Fibroblast of the conjunctiva (primary cell): ENCODE measurements around the gene EIF3I.

Experiments
- DNase-seq: peaks from one replicate; pipeline ENCODE4 v3.0.0-alpha.2; 2010; ENCODE audit warnings: low read depth

The EIF3I gene

DNA sequence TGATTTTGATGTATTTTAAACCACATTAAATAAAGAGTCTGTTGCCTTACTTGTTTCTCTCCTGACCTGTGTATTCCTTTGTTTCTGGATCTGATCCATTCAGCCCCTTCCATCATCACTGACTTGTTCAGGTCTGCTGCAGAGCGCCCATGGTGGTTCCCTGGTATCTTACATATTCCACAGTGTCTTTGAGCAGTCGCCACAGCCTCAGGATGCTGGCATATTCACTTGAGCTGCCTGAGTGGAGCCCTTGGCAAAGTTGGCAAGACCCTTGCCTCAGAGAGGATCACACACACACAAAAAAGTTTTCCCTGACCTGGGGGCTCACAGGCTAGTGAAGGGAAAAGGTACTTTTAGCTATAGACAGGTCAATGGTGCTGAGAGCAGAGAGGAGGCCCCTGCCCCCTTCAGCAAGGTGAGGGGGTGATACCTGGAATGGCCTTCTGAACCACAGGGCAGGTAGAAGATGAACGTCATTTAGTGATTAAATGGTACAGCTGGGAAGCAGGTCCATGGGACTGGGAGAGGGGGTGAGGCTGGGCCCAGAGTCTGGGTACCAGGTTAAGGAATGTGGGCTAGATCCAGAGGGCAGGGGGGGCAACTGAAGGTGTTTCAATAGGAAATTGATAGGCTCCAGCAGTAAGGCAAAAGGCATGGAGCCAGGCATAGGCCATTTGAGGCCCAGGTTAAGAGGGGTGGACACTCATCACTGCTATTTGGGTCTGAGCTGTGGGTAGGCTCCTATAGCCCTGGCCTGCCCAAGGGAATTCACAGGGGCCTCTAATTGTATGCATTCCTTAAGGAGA lies 23.8 kb upstream of the EIF3I start:
- DNase-seq = no peak

DNA sequence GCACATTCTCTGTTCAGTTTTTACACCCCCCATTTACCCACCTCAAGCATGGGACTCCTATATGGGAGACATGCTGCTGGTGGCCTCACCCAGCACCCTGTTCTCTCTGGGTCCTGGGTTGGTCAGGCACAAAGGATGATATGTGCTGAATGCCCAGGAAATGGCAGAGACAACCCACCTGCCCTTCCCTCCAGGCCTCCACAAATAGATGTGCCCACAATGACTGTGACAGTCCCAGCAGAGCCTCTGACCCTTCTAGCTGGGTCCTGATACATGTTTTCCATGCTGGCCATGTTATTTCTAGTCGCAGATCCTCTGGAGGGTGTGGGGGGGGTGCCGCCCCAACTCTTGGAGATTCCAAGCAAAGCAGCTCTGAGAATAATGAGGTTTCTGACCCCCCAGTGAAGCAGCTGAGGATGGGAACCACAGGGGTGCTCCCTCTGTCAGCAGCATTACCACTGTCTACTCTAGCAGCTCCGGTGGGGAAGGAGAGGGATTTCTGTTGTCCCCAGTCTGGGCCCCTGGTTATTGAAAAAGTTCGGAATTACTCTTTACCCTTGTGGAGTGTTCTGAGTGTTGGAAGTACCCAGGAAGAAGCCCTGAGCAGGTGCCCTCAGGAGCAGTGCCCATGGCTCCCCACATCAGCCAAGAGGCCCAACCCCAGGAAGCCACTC lies 23.0 kb upstream of the EIF3I start:
- DNase-seq = no peak

DNA sequence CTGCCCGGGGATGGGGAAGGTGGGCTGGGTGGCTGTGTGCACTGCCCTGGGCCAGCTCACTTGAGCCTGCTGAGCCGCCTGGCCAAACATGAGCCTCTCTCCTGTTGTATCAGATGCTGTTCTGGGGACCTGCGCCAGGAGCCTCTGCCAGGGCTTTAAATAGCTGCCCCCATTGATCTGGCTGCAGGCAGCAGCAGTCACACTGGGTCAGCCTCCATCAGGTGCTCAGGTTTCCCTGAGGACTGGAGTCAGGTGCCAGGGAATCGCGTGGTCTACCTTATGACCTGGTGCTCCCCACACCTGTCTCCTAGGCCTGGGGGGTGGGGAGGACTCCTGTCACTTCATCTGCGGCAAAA lies 22.5 kb upstream of the EIF3I start:
- DNase-seq = no peak

DNA sequence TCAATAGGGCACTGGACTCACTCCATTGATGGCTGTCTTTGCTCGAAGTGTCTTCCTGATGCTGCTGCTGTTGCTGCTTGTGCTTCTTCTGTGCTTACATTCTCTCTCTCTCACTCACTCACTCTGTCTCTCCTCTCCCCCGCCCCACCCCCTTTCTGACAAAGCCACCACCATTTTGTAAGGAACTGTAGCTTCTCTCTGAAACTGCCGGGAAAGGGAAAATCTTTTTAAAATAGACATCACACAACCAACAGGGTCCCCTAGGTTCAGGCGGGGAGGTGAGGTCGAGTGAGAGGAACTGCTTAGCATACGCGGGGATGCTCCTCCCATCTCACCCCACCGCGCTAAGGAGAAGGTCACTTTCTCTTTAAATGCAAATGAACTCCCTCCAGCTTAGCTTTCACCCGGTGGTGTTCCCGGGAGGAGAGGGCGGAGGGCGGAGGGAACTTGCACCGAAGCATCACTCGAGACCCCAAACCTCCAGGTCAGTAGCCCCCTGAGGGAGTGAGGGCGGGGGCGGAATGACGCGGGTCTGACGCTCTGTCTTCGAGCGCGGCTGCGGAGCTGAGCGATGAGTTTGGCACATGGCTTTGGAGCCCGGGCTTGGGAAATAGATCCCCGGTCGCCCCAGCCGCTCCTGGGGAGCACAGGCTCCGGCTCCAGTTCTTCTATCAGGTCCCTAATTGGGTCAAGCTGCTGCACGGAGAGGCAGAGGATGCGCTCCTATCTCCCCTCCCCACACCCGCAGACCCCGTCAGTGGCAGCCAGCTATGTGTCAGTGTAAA lies 21.8 kb upstream of the EIF3I start, which contains the start of gene CCDC28B:
TSS of gene CCDC28B (plus strand) at position 370 of the 785 bp plus-strand sequence. CDS start 1,341 bp downstream, outside the sequence.
- no peak for DNase-seq

DNA sequence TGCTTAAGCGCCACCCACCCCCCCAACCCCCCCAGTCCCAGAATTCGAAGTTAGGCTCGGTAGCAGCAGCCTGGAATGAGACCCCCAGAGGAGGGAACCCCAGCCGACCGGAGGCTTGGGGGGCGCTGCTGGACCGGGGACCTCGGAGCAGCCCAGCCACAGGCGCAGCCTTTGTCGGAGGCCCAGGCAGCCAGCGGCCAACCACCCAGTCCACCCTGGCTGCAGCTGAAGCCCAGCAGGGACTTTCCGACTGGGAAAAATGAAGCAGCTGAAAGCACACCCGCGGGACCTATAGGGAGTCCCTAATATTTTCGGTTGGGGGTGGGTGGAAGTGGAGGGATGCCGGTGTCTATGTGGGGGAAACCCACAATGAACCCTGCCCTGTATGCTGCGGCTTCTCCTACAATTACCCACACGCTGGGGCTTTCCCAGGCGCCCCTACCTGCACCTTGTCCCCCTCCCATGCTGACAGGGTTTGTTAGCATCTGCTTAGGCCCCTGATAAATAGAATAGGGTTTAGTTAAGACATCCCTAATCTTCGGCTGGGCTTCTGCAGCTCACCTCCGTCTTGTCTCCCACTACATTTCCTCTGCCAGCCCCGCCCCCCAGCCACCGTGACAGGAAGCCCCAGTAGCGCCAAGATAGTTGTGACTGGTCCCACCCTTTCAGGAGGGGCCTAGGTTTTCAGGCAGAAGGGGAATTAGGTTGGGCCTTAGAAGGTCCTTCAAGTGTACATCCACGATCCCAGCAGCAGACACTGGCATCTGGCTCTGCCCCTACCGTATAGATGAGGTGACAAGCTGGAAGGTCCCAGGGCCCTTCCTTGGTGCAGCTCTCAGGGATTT lies 21.0 kb upstream of the EIF3I start:
- DNase-seq = no peak

DNA sequence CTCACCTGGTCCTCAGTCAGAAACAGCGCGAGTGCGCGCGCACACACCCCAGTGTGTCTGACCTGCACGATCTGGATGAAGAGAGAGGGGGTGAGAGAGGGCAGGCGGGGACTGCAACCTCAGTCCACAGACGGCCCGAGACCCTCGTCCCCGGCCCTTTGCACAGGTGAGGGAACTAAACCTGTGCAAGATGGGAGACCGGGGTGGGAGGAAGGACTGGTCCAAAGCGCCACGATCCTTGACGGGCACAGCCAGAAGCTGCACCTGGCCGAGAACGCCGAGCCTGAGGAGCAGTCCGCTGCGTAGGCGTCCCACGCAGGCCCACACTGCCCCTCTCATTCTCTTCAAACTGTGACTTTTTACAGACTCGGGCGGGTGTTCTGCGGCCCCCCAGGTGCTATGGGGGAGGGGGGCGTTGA lies 17.3 kb upstream of the EIF3I start:
- no peak for DNase-seq

DNA sequence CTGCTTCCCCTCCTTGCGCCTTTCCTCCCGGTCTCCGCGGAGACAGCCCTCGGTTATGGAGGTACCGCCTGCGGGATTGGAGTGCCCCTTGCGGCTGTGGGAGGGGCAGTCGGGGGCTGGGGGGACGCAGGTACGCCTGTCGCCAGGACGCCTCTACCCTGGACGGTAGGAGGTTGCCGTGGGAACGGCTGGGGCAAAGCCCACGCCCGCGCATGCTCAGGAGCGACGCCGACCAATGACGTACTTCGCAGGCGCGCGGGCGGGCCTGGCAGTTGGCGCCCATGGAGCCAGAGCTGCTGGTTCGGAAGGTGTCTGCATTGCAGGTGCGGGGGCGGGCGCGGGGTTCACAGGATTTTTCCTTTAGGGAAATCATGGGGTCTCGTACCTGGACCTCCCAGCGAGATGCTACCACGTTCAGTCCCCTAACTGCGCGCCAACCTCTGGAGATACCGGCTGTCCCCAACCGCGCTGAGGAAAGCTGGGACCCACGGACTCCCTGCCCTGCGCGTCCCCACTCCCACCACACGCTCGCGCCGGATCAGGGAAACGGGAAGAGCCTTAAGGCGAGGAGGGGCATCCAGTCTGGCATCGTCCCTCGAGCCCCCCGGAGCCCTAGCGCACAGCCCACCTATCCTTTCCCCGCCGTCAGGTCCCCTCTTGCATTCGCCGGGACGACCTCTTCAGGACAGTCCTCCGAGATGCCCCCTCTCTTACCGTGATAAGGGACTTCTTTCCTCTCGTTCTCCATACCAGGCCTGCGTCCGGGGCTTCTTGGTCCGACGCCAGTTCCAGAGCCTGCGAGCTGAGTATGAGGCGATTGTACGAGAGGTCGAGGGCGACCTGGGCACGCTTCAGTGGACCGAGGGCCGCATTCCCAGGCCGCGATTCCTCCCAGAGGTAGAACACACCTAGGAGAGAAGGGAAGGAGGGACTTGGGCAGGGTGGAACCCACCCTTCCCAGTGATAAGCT lies 16.5 kb upstream of the EIF3I start, which contains the start of gene IQCC:
TSS of gene IQCC (plus strand) at position 271 of the 970 bp plus-strand sequence. CDS start at position 282, 11 bp downstream.
- peak; percentile 57 for DNase-seq

DNA sequence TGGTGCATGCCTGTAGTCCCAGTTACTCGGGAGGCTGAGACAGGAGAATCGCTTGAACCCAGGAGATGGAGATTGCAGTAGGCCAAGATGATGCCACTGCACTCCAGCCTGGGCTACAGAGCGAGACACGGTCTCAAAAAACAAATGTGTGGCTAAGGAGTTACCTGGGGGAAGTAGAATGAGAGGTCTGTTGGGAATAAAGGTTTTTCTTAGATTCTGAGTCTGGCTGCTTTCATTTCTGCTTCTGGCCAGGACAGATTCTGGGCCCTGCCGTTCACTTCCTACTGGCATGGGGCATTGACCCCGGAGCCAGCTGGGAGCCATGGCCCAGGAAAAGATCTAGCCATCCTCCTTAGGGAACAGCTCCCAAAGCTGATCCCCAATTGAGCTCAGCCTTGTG lies 13.7 kb upstream of the EIF3I start:
- no peak for DNase-seq

DNA sequence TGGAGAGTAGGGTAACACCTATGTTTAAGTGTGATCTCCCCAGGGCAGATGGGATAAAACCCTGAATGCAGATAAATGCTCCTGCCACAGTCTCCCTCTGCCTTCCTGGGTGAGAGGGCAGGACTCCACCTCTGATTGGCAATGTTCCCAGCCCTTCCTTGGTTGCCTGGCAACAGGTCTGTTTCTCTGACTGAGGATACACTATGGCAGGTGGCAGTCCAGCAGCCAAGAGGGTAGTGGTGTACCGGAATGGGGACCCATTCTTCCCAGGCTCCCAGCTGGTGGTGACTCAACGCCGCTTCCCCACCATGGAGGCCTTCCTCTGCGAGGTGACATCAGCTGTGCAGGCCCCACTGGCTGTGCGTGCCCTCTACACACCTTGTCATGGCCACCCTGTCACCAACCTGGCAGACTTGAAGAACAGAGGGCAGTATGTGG lies 13.3 kb upstream of the EIF3I start, which contains the start of gene DCDC2B:
TSS of gene DCDC2B (plus strand) at position 199 of the 438 bp plus-strand sequence. CDS start at position 204, 5 bp downstream.
- DNase-seq = no peak

DNA sequence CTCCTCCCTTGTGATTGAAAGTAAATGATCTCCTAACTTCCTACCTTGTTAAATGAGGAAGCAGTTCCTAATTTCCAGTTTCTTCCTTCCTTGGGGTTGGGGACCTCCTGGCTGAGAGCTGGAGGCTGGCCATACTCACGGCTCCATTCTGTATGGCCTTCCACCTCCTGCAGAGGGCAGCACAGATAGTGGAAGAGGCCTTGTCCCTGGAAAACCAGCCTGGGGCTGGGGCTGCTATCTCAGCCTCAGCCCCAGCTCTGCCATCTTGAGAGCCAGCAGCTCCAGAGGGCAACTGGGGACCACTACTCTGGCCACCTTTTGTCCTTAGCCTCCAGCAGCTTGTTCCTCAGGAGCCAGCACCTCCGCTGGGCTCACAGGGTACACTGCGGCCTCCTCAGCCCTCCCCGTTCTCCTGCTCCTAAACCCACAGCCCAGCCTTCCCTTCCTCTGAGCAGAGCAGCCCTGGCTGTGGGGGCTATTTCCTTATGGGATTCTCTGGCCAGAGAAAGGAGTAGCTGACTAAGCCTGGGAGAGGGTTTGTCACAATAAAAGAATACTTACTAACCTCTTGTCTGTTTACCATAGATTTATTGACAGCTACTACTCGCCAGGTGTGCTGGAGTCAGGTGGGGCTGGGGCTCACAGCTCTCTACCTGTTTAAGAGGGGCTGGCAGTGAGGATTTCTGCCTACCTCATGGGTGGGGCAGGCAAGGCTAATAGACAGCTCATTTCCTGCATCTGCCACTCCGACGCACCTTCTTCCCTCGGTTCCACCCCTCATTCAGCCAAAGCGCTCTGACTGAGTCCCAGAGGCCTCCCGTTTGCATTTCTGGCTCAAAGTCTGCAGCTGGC lies 6.4 kb upstream of the EIF3I start:
- no peak for DNase-seq

DNA sequence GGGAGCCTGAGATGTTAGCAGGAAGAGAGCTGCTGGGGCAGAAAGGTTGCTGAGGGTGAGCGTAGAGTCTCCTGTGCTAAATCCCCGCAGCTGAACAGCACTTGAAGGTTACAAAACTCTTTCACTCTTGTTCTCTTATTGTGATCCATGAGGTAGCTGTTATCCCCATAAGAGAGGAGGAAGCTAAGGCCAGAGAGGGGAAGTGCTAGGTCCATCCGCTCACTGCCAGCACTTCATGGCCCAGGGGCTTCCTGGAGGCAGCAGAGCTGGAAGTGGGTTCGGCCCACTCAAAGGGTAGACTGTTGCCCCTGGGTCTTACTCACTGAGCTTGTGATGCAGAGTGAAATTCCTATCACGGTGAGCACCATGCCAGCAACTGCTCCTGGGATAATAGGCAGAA lies 5.6 kb upstream of the EIF3I start:
- DNase-seq = no peak

DNA sequence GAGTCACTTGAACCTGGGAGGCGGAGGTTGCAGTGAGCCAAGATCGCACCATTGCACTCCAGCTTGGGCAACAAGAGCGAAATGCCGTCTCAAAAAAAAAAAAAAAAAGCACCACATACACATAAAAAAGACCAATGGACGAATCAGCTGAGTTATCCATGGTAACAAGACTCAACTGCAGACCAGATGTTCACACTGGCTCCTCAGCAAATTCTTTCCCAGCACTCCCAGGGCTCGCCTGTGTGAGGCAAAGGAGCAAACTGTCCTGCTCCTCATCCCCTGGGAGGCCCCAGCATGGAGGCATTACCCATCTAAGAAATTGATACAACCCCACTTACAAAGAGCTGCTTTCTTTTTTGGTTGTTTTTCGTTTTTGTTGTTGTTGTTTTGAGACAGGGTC lies 3.2 kb upstream of the EIF3I start:
- DNase-seq = no peak

DNA sequence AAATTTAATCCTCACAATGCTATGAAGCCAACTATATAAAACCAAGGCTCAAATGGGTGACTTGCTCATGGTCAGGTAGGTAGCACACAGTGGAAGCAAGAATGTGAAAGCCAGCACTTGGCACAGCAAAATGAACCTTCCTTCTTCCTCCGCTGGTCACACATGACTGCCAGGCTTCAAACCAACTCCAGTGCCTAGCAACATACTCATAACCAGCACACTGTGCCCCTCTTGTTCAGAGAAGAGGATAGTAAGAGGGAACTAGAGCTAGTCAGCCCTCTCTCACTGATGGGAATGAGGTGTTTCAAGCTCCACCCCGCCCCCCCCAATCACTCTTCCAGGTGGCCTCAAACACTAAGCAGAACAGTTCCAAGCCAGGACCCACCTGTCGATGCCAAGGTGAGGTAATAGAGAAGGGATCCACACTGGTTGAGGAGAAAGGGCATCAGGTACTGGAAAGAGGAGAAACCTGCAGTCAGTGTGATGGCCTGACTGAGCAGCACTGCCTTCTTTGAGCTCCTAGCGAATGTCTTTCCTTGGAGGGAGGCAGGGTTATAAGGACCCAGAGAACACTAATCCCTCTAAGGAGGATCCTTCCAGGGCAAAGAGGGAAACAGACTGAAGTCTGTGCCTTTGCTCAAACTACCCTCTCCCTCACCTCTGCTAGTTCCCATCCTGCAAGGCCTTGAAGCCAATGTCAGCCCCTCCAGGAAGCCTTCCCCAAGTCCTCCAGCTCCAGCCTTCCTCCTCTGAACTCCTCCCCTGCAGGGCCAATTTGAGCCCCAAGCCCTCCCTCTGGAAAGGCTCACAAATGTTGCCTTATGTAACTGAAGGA lies 1.2 kb upstream of the EIF3I start:
- DNase-seq = no peak

DNA sequence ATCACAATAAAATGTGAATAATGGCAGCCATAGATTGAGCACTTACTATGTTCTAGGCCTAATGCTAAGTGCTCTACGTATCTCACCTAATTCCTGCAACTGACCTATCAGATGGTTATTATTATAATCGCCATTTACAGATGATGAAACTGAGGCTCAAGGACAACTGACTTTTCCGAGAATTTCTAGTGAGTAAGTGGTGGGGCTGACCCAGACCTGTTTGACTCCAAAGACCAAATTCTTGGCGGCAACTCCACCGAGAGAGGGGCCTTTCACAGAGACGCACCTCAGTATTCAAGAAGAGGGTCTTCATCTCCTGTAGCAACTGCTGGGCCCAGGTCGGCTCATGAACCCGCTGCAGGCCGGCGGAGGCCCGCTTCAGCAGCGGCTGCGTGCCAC lies 627 bp upstream of the EIF3I start:
- no peak for DNase-seq

DNA sequence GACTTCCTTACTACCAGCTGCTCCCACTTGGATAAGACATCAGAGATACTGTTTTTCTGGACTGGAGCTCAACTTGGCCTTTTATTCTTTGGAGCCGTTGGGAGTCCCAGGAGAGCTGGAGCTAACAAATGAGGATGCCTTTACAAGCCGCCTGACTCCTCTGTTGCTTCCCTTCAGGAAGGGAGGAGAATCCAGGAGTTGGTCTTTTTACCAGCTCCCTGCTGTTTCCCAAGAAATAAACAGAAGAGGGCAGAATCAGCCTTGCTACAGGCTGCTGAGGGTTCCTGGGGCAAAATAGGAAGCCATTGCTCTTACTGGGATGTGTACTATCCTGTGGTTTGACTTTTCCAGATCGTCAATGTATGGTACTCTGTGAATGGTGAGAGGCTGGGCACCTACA lies 1.5 kb downstream of the EIF3I start:
- no peak for DNase-seq

DNA sequence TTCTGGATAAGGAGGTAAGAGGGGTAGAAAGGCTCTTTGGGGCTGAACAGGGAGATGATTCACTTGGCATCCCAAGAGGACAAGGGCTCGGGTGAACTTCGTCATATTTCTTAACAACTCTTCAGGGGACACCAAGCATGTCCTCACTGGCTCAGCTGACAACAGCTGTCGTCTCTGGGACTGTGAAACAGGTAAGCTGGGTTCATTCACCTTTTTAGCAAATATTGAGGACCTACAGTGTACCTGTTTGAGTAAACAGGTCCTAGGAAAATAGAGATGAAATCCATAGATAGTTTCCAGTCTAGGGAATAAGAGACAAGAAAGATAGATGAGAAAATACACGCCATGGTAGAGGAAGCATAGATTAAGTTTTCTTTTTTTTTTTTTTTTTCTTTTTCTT lies 2.1 kb downstream of the EIF3I start:
- no peak for DNase-seq

DNA sequence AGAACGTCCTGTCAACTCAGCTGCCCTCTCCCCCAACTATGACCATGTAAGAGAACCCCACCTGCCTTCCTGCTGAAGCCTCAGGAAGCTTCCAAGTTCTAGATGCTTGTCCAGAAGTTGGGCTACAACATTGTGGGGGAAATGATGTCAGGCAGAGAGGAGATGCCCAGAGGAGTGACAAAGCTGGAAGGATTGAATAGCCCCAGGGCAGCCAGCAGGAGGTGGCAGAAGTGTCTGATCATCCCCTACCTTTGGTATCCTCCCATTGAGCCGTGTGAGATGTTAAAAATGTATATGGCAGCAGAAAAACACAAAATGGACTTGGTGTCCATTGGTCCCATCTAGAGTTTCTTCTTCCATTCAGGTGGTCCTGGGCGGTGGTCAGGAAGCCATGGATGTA lies 6.6 kb downstream of the EIF3I start:
- no peak for DNase-seq

DNA sequence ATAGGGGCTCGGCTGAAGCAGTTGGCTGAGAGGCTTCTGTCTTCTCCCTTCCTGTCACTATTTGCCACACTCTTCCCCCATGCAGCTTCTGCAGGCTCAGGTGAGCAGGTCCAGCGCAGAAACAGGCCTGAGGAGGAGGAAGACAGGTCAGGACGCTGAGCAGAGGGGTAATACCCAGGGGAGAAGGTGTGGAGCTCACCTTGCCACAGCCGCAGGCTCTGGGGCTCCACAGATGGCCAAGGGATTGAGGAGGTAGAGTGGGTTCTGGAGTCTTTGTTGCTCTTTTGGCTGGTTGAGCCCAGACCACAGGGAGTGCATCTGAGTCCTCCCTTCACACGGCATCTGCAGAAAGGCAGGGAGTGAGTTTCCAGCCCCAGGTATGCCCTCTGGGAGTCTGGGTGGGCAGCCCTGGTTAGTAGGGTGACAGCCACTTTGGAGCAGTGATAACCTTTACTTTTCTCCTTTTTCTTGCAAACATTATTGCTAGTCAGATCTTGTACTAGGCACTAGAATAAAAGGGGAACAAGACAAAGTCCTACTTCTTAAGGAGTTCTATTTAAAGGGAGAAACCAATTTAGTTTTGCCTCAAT lies 9.7 kb downstream of the EIF3I start:
- DNase-seq = no peak
